Measurements from ENCODE around the gene SKIDA1.

DNA sequence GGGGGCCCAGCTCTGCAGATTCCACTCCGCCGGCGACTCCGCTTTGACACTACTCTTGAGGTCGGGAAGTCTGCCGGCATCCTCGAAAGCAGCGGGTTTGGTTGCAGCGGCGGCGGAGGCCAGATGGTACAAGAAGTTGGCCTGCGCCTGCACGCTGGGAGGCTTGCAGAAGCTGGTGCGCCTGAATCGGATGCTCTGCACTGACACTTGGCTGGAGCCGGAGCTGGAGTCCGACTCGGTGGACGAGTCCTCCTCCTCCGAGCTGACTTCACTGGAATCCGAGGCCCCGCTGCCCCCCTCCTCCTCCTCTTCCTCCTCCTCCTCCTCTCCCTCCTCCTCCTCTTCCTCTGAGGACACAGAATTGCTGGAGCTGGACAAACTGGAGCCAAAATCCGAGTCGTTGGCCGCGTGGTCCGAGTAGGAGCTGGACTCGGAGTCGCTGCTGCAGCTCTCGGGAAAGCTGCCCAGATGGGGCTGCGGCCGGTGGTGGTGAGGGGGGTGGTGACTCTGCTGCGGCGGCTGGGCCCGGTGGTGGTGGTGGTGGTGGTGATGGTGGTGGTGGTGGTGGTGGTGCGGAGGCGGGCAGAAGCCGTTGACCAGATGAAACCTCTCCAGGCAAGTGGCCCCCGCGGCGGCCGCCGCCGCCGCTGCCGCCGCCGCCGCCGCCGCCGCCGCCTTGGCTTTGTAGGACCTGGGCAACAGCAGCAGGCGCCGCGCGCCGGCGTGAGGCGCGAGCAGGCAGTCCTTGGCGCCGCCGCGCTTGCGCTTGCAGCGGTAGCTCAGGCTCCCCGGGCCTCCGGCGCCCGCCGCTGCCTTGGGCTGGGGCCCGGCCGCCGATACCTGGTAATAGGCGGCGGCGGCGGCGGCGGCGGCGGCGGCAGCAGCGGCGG, 9.0 kb downstream of the SKIDA1 start:
- TF ChIP-seq, protein P1, sequence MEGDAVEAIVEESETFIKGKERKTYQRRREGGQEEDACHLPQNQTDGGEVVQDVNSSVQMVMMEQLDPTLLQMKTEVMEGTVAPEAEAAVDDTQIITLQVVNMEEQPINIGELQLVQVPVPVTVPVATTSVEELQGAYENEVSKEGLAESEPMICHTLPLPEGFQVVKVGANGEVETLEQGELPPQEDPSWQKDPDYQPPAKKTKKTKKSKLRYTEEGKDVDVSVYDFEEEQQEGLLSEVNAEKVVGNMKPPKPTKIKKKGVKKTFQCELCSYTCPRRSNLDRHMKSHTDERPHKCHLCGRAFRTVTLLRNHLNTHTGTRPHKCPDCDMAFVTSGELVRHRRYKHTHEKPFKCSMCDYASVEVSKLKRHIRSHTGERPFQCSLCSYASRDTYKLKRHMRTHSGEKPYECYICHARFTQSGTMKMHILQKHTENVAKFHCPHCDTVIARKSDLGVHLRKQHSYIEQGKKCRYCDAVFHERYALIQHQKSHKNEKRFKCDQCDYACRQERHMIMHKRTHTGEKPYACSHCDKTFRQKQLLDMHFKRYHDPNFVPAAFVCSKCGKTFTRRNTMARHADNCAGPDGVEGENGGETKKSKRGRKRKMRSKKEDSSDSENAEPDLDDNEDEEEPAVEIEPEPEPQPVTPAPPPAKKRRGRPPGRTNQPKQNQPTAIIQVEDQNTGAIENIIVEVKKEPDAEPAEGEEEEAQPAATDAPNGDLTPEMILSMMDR (IDR thresholded peaks at IDR 0.05), result no peak
- TF ChIP-seq POLR2A (IDR thresholded peaks at IDR 0.05), result peak in 1 of 2 donors; percentile 62

Measured in adrenal gland (tissue), 5 donors.